C1 segment of cervical spinal cord (tissue), 14 donors: ENCODE results near the gene CIDEC.
A peak's percentile ranks its signal among the peaks of the same experiment; 100 is the strongest.

ENCODE experiments used
- DNase-seq, 14 donors: peaks; one replicate each; lab custom pipeline; 2025; lab: John Stamatoyannopoulos, UW

Gene CIDEC

GRCh38 chr3:9879830-9880549 lies at the start of gene CIDEC:
Gene CIDEC (minus strand): TSS chr3:9880253. CDS start chr3:9878486, 1,767 bp downstream.
- DNase-seq, result no peak

GRCh38 chr3:9928158-9928557 lies 48.1 kb upstream of the CIDEC start:
- no peak for DNase-seq

GRCh38 chr3:9918261-9919038 lies 38.4 kb upstream of the CIDEC start:
- no peak for DNase-seq

GRCh38 chr3:9917820-9918219 lies 37.8 kb upstream of the CIDEC start:
- no peak for DNase-seq

GRCh38 chr3:9916734-9917680 lies 37.0 kb upstream of the CIDEC start, which contains the start of gene IL17RC:
Gene IL17RC (plus strand): TSS chr3:9917098. CDS start chr3:9917316, 218 bp downstream.
- DNase-seq, result peak; percentile 26 to 81 (median 54)

- DNase-seq, result peak in 2 of 14 donors; percentile 24 to 41
These were observed 36.3 kb upstream of the CIDEC start for GRCh38 chr3:9916346-9916733.

- peak in 11 of 14 donors; percentile 19 to 72 (median 40) for DNase-seq
These were observed 35.4 kb upstream of the CIDEC start for GRCh38 chr3:9915254-9916141.

- peak in 1 of 14 donors; percentile 3 for DNase-seq
These were observed 34.7 kb upstream of the CIDEC start for GRCh38 chr3:9914559-9915253.

GRCh38 chr3:9914011-9914410 lies 34.0 kb upstream of the CIDEC start:
- DNase-seq, result no peak

- no peak for DNase-seq
These were observed 33.5 kb upstream of the CIDEC start for GRCh38 chr3:9913601-9914000.

- DNase-seq, result no peak
These were observed 32.4 kb upstream of the CIDEC start for GRCh38 chr3:9912294-9912935.

GRCh38 chr3:9911863-9912262 lies 31.8 kb upstream of the CIDEC start:
- no peak for DNase-seq

- no peak for DNase-seq
These were observed 29.4 kb upstream of the CIDEC start for GRCh38 chr3:9909221-9910013.

- DNase-seq, result no peak
These were observed 28.2 kb upstream of the CIDEC start for GRCh38 chr3:9908286-9908685.

GRCh38 chr3:9906480-9906879 lies 26.4 kb upstream of the CIDEC start:
- no peak for DNase-seq

- DNase-seq, result no peak
These were observed 23.9 kb upstream of the CIDEC start for GRCh38 chr3:9903904-9904303.

- peak in 1 of 14 donors; percentile 54 for DNase-seq
These were observed 23.2 kb upstream of the CIDEC start for GRCh38 chr3:9903238-9903624.

GRCh38 chr3:9902372-9903237 lies 22.6 kb upstream of the CIDEC start, which contains the start of gene IL17RE:
Gene IL17RE (plus strand): TSS chr3:9902848. CDS start chr3:9902933, 85 bp downstream.
- peak in 1 of 14 donors; percentile 58 for DNase-seq
